Measurements from ENCODE around the gene XIST.

DNA sequence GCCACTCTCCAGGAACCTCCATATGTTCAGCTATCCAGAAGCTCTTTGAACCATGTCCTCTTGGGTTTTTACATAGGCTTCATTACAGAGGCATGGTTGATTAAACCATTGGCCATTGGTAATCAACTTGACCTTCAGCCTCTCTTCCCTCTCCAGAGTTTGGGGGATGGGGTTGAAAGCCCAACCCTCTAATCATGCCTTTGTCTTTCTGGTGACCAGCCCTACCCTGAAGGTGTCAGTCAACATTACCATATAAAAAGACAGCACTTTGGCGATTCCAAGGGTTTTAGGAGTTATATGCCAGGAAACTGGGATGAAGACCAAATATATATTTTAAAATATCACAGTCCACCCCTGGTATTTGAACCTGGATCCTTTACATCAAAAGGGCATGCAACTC is 67.0 kb downstream of the XIST start:
- TF ChIP-seq, protein P1, sequence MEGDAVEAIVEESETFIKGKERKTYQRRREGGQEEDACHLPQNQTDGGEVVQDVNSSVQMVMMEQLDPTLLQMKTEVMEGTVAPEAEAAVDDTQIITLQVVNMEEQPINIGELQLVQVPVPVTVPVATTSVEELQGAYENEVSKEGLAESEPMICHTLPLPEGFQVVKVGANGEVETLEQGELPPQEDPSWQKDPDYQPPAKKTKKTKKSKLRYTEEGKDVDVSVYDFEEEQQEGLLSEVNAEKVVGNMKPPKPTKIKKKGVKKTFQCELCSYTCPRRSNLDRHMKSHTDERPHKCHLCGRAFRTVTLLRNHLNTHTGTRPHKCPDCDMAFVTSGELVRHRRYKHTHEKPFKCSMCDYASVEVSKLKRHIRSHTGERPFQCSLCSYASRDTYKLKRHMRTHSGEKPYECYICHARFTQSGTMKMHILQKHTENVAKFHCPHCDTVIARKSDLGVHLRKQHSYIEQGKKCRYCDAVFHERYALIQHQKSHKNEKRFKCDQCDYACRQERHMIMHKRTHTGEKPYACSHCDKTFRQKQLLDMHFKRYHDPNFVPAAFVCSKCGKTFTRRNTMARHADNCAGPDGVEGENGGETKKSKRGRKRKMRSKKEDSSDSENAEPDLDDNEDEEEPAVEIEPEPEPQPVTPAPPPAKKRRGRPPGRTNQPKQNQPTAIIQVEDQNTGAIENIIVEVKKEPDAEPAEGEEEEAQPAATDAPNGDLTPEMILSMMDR (optimal IDR thresholded peaks at IDR 0.05 in 1 of 3, IDR thresholded peaks at IDR 0.05 in 1 of 3, conservative IDR thresholded peaks at IDR 0.05 in 1 of 3; ENCODE audit: extremely low read depth in 1 of 3, insufficient read depth in 2 of 3, low read length in 3 of 3): no peak
- TF ChIP-seq EZH2 (IDR thresholded peaks at IDR 0.05; ENCODE audit: low read length): no peak

Data from keratinocyte (primary cell).